SW480 (cell line): Measurements from ENCODE around the gene COA1.
A peak's percentile ranks its signal among the peaks of the same experiment; 100 is the strongest.

Experiments
- DNase-seq: peaks from one replicate; pipeline ENCODE4 v3.0.0-alpha.2; 2016; ENCODE audit warnings: low spot score

COA1 gene

DNA sequence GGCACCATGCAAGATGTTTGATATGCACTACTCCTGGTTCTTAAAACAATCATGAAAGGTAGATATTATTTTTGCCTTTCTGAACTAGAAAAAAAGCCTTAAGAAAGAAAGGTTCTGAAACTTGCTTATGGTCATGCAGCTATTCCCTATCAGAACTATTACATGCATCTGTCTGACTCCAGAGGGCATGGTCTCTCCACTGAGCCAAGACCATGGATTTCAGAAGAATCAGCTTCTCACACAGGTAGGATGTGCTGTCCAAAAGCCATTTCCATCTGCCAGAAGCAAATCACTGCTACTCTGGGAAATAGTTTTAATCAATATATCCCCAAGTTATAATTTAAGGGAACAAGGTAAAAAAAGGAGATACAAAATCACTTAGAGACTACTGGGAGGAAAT is 77.0 kb downstream of the COA1 start:
- DNase-seq: no peak

DNA sequence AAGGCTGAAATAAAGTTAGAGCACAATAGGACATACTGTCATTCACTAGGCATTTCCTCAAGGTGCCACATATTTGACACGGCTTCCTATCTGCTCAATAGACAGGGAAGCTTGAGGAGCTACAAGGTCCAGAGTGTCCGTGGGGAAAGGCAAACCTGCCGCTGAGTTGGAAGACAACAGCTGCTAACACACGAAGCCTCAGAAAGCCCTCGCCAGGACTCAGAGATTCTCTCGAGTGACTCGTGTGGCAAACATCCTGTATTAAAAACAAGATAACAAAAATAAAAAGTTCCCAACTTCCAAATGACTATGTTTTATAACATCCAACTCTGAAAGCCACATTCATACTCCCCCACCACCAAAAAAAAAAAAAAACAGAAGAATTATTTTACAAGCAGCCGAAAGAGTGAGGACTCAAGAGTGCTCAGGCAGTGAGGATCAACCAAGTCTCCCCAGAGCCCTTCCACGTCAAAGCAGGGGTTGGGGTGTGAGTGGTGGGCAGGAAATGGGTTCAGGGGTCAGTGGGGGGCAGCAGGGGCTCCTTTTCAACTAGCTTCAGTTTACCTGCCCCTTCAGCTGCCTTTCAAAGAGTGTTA is 78.8 kb downstream of the COA1 start:
- no peak for DNase-seq

- DNase-seq: no peak
These were observed 79.5 kb downstream of the COA1 start for GRCh38 chr7:43649755-43650274.

DNA sequence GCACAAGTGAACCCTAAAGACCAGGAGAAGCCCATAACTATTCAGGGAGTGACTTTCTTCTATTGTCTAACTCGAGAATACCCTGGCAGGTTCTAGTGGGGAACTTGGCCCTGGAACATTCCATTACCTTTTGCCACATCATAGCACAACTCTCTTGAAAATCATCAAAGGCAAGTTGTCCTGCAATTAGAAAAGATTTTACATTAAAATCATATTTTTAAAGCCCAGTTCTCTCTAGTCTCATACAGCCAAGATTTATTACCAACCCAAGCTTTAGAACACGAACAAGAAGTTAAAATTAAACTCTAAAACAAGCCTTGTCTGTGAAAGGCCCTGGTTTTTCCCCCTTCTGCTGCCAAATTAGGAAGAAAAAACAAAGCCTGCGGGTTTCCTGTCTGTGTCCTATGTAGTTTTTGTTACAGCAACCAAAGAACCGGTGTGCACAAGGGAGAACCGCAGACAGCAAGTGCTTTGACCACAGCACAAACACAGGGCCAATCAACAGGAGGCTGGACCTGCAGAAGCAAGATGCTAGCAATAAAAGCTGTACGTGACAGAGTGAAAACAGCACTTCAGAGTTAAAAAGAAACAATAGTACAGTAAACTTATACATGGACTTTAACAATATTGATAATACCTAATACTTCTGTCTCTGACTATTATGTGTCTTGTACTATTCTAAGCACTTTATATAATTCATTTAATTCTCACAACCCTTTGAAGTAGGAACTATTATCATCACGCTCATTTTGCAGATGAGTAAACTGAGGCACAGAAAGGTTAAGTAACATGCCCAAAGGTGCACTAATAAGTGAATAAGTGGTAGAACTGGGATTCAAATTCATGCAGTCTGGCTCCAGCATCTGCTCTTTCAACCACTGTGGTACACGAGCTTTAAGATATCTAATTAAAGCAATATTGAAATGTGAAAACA is 80.6 kb downstream of the COA1 start:
- no peak for DNase-seq

- peak; percentile 31 for DNase-seq
These were observed 81.5 kb downstream of the COA1 start for GRCh38 chr7:43647673-43648472.

DNA sequence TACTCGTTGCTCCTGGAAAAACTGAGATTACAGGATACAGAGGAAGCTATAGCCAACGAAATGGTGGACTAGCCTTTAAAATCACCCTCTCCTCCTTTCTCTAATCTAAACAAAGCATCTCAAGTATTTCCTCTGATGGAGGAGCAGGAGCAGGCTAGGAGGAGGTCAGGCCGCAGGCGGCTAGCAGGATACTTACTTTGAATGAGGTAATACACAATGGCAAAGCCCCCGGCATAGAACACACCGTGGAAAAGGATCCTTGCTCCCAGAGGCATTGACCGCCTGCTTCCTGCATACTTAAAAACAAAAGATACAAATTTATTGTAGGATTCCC is 82.0 kb downstream of the COA1 start:
- no peak for DNase-seq

- DNase-seq: no peak
These were observed 82.6 kb downstream of the COA1 start for GRCh38 chr7:43646603-43647338.

DNA sequence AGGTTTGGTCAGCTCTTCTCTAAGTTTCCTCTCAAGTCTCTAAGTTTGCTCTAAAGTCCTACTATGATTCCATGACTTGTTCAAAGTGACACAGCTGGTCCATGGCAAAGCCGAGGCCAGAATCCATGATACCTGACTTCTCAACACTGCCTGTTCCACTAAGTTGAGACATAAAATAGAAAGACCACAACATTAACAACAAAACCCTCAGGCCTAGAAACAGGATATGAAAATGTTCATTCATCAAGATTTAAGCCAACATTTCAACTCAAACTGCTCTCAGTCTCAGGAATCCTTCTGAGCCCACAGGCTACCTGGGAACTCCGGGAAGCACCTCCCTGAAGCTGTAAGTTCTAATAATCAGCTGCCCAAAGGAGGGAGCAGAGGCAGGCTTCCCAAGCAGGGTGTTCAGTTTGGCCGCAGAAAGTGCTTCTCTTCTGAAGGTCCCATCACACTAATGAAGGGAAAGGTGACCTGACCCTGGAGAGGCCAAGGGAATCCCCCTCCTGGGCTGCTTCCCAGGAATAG is 83.6 kb downstream of the COA1 start:
- DNase-seq: no peak

GRCh38 chr7:43643846-43644245 is 85.5 kb downstream of the COA1 start:
- DNase-seq: no peak

GRCh38 chr7:43642897-43643630 is 86.3 kb downstream of the COA1 start:
- no peak for DNase-seq

- DNase-seq: no peak
These were observed 88.6 kb downstream of the COA1 start for GRCh38 chr7:43640679-43641078.

DNA sequence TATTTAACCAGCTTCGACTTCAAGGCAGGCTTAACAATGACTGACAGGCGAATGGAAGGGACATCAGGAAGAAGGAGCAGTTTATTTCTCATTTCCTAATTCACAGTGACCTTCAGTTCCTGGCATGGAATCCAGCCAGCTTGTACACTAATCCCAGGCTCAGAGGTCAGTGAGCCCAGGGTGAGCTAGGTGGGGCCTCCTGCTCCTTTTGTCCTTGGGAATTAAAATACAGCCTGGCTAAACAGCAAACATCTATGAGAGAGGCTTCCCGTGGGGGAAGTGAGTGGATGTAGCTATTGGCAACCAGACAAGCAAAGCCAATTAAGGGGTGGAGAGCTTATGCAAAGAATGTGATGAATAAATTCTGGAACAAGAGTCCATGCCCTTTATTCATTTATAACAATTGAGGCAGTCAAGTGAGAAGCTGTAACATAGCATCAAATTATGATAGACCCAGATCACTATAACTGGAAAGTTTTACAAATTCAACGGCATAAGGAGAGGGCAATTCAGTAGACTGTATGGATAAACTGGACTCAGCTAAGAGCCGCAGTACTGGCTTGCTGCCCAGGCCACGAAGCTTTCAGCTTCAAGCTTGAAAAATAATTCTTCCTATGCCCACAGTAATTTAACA is 89.3 kb downstream of the COA1 start:
- no peak for DNase-seq

GRCh38 chr7:43637114-43637806 is 92.1 kb downstream of the COA1 start:
- no peak for DNase-seq

DNA sequence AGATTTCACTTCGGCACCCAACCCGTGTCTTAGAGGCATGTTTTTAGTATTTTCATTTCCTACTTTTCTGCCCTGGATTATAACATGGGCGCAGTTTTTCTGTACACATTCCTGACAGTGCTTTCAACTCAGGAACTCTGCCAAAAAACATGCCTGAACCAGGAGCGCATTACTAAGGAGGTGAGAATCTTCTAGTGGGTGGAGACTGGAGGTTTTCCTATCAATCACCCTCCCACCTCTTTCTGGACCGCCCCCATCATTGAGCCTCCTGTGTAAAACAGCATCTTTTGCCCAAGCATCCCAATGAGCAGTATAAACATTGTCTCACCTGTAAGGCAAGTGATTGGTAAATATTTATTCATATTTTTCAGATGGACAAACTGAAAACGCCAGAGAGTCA is 93.2 kb downstream of the COA1 start:
- no peak for DNase-seq

GRCh38 chr7:43634384-43634783 is 94.9 kb downstream of the COA1 start:
- DNase-seq: no peak

DNA sequence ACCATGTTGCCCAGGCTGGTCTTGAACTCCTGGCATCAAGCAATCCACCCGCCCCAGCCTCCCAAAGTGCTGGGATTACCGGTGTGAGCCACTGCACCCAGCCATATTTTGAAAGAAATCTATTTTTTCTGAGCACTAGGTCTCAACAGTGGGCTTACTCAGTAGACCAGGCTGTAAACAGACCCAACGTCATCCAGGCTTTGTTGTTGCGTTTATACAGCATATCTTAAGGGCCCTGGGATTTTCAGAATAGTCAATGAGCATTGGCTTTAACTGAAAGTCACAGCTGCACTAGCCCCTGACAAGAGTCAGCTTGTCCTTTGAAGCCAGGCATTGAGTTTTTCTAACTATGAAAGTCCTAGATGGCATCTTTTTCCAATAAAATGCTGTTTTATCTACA is 96.6 kb downstream of the COA1 start:
- DNase-seq: no peak

GRCh38 chr7:43631559-43631958 is 97.8 kb downstream of the COA1 start:
- no peak for DNase-seq

DNA sequence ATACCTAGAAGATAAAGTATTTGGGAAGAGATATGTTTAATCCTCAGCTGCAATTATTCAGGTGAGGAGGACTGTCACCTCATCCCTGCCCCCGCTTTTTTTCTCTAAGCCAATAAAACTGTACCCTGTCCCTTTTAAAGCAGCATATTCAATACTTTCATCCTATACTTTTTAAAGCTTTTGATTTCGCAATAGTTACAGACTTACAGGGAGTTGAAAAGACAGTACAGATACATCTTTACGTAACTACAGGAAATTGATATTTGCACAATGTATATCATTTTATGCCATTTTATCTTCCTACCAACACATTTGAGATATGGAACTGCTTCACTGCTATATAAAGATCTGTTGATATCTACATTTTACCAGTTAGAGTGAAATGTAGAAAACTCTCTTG is 98.8 kb downstream of the COA1 start:
- DNase-seq: no peak

DNA sequence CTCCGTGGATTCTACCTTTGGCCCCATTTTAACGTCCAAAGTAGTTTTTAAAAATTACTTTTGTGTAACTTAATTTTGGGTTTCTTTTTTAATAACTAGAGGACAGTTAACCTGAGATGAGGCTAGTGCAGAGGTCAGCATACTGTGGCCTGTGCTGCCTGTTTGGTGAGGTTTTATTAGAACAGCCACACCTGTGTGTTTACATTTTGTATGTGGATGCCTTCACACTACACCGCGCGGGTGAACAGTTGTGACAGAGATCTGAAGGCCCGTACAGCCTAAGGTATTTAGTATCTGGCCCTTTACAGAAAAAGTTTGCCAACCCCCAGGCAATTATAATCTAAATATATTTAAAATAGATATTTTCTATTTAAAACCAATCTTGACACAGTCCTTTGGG is 99.5 kb downstream of the COA1 start:
- no peak for DNase-seq

- DNase-seq: no peak
These were observed 100.9 kb downstream of the COA1 start for GRCh38 chr7:43628431-43628830.
